OCI-LY1 (cell line): Measurements from ENCODE around the gene MAP3K7CL.

ENCODE experiments used
- H2AFZ ChIP-seq: fragments of 200-600 bp; sonication (generic), shearing (Covaris generic); 2 replicates; pipeline ENCODE4 v1.6.0; 2014; ENCODE audit warnings: antibody characterized with exemption, mild to moderate bottlenecking, low read length
- H3F3A ChIP-seq: fragments of 200-600 bp; sonication (generic), shearing (Covaris generic); 2 replicates; pipeline ENCODE4 v1.6.0; 2014; ENCODE audit warnings: mild to moderate bottlenecking, antibody characterized with exemption, low read length, moderate library complexity; ENCODE audit not compliant: insufficient read depth
- H3K27ac ChIP-seq: fragments of 200-600 bp; sonication (generic); 2 replicates; pipeline ENCODE4 v1.5.1; 2014; ENCODE audit warnings: low read length, mixed run types, mild to moderate bottlenecking, low read depth; ENCODE audit not compliant: poor library complexity, severe bottlenecking
- H3K27me3 ChIP-seq: fragments of 200-600 bp; sonication (generic); 2 replicates; pipeline ENCODE4 v1.6.0; 2014; ENCODE audit warnings: antibody characterized with exemption, mild to moderate bottlenecking, low read length, moderate library complexity; ENCODE audit not compliant: insufficient read depth
- H3K36me3 ChIP-seq: fragments of 200-600 bp; sonication (generic); 2 replicates; pipeline ENCODE4 v1.6.1; 2014; ENCODE audit warnings: mild to moderate bottlenecking, antibody characterized with exemption, low read length, moderate library complexity, mixed read lengths; ENCODE audit not compliant: insufficient read depth
- H3K4me1 ChIP-seq: fragments of 200-600 bp; sonication (generic); 2 replicates; pipeline ENCODE4 v1.5.1; 2014; ENCODE audit warnings: mild to moderate bottlenecking, low read length, moderate library complexity; ENCODE audit not compliant: insufficient read depth, severe bottlenecking
- H3K4me2 ChIP-seq: fragments of 200-600 bp; sonication (generic), shearing (Covaris generic); 2 replicates; pipeline ENCODE4 v1.6.1; 2014; ENCODE audit warnings: low read length
- H3K4me3 ChIP-seq: fragments of 200-600 bp; sonication (generic); 2 replicates; pipeline ENCODE4 v1.5.1; 2014; ENCODE audit warnings: low read length, low read depth, mild to moderate bottlenecking, mixed read lengths; ENCODE audit not compliant: poor library complexity, severe bottlenecking
- H3K79me2 ChIP-seq: fragments of 200-600 bp; shearing (Covaris generic); 2 replicates; pipeline ENCODE4 v1.6.1; 2016; ENCODE audit warnings: mixed run types, low read length, mixed read lengths; ENCODE audit not compliant: insufficient read depth
- H3K9ac ChIP-seq: fragments of 200-600 bp; sonication (generic), shearing (Covaris generic); 2 replicates; pipeline ENCODE4 v1.6.1; 2014; ENCODE audit warnings: mild to moderate bottlenecking, low read length, mixed read lengths
- H3K9me2 ChIP-seq: fragments of 200-600 bp; sonication (generic), shearing (Covaris generic); 2 replicates; pipeline ENCODE4 v1.6.1; 2014; ENCODE audit warnings: low read depth, mild to moderate bottlenecking, low read length, mixed read lengths
- H3K9me3 ChIP-seq: fragments of 200-600 bp; shearing (Covaris generic); 2 replicates; pipeline ENCODE4 v1.6.1; 2014; ENCODE audit warnings: low read length, mixed read lengths
- H4K20me1 ChIP-seq: fragments of 200-600 bp; sonication (generic), shearing (Covaris generic); 2 replicates; pipeline ENCODE4 v1.6.0; 2016; ENCODE audit warnings: mild to moderate bottlenecking, low read length; ENCODE audit not compliant: insufficient read depth
- CTCF ChIP-seq: fragments of 200-600 bp; sonication (generic), shearing (Covaris generic); IDR thresholded peaks from 2 replicates; pipeline ENCODE4 v1.5.1; 2017; ENCODE audit warnings: mild to moderate bottlenecking, antibody characterized with exemption, low read length, moderate library complexity, mixed read lengths
- EZH2 ChIP-seq: fragments of 200-600 bp; sonication (generic), shearing (Covaris generic); IDR thresholded peaks from 2 replicates; pipeline ENCODE4 v1.8.0; 2017; ENCODE audit warnings: borderline replicate concordance, mixed run types, mild to moderate bottlenecking, antibody characterized with exemption, low read length, moderate library complexity, mixed read lengths

The MAP3K7CL gene

DNA sequence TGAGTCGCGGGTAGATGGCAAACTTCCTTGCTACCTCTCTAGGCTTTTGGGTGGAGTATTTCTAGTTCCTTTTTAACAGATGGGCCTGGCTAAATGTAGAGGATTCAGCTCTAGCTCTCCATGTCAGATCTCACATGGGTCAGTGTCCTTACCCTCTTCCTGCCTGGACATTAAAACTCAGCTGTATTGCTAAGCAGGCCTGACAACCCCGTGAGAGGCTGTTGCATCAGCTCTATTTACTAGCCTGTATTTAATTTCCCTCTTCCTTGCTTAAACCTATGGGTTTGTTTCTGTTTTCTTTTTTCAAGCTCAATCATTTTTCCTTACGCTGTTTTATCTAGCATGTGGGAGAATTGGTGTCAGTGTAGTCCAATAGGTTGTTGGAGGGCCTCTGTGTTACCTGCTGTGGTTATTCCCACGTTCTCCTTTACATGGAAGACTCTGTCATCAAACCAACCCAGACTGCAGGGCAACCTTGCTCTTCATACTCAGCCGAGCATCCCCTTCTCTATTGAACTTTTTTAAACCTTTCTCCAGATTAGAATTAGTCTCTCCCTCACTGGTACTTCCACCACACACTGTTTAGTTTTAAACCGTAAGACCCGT lies 88.8 kb downstream of the MAP3K7CL start:
- H3K9ac ChIP-seq: no peak overlapping the region
- H3K9me2 ChIP-seq: no peaks in the 10 kb centered on the region
- no peaks in the 10 kb centered on the region for H4K20me1 ChIP-seq
- no peaks in the 10 kb centered on the region for H3K79me2 ChIP-seq
- no peak overlapping the region for H3K4me3 ChIP-seq
- no peak for TF ChIP-seq CTCF
- no peak for TF ChIP-seq EZH2
- H3K4me1 ChIP-seq: no peaks in the 10 kb centered on the region
- H3K27ac ChIP-seq: no peak overlapping the region
- no peaks in the 10 kb centered on the region for H3K9me3 ChIP-seq
- H3K27me3 ChIP-seq: no peaks in the 10 kb centered on the region
- H3K36me3 ChIP-seq: no peaks in the 10 kb centered on the region
- no peak overlapping the region for H3K4me2 ChIP-seq
- H3F3A ChIP-seq: no peaks in the 10 kb centered on the region
- no peak overlapping the region for H2AFZ ChIP-seq

- Histone ChIP-seq H3K36me3 (no peaks in the 10 kb centered on the region), H3K79me2 (no peaks in the 10 kb centered on the region), H3K27me3 (no peaks in the 10 kb centered on the region), H3K4me3 (no peak overlapping the region), H3K4me1 (no peaks in the 10 kb centered on the region), H2AFZ (no peak overlapping the region), H3K9me2 (no peaks in the 10 kb centered on the region), H3F3A (no peaks in the 10 kb centered on the region), H3K9me3 (no peaks in the 10 kb centered on the region), H4K20me1 (no peaks in the 10 kb centered on the region), H3K4me2 (no peak overlapping the region), H3K27ac (no peak overlapping the region), H3K9ac (no peak overlapping the region)
- TF ChIP-seq EZH2 (no peak), CTCF (no peak)
Observed at GRCh38 chr21:29221253-29221744, 90.9 kb downstream of the MAP3K7CL start.

DNA sequence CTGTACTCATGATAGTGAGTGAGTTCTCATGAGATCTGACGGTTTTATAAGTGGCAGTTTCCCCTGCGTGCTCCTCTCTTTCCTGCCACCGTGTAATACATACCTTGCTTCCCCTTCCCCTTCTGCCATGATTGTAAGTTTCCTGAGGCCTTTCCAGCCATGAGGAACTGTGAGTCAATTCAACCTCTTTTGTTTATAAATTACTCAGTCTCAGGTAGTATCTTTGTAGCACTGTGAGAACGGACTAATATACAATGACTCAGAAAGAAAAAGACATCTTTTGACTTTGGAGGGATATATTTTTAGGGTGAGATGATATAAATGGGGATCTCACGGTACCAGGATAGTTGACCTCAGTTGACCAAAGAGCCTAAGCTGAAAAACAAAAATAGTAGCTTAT lies 93.6 kb downstream of the MAP3K7CL start:
- H3K4me1 ChIP-seq: peaks cover 3% of the 10 kb centered on the region
- H2AFZ ChIP-seq: no peak overlapping the region
- H4K20me1 ChIP-seq: no peaks in the 10 kb centered on the region
- no peak overlapping the region for H3K27ac ChIP-seq
- no peaks in the 10 kb centered on the region for H3F3A ChIP-seq
- H3K27me3 ChIP-seq: no peaks in the 10 kb centered on the region
- no peaks in the 10 kb centered on the region for H3K9me3 ChIP-seq
- no peaks in the 10 kb centered on the region for H3K79me2 ChIP-seq
- no peaks in the 10 kb centered on the region for H3K9me2 ChIP-seq
- H3K4me3 ChIP-seq: no peak overlapping the region
- no peaks in the 10 kb centered on the region for H3K36me3 ChIP-seq
- TF ChIP-seq EZH2: no peak
- H3K4me2 ChIP-seq: no peak overlapping the region
- no peak overlapping the region for H3K9ac ChIP-seq
